Ramos (cell line): Measurements from ENCODE around the gene C5orf46.
"Not testable (repeated sequence)": the region's sequence is repeated elsewhere in the genome, so short reads cannot be mapped to it uniquely, and the experiment has no call there.

Experiments
- in situ Hi-C: fragments of 300-500 bp; cut with MboI; formaldehyde crosslinking; loops from one replicate; pipeline ENCODE4 v1.14.3; 2022; ENCODE audit warnings: low sequenced_read_pairs; ENCODE audit not compliant: unreplicated experiment

The C5orf46 gene

GRCh38 chr5:147898875-147899401 is 7.4 kb downstream of the C5orf46 start:
- in situ Hi-C loops, result no loop called here

DNA sequence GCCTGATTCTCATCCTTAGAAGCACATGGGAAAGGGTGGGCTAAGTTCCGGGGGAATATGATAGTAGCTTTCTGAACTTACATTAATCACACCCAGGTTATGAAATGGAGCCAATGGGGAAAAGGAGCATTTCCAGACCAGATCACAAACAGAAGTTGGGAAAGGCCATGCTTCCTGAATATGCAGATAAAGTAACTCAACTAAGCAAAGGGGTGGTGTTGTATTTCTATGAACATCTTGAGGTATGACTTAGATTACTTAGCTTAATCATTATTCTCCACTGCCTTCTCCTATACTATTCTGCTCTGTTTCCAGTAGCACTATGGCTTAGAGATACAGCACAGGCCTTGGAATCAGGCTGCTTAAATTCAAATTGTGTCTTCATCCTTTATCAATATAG is 10.5 kb downstream of the C5orf46 start:
- in situ Hi-C loops, result no loop called here

GRCh38 chr5:147893820-147894219 is 12.5 kb downstream of the C5orf46 start:
- in situ Hi-C loops, result no loop called here

- in situ Hi-C loops, result no loop called here
Observed at GRCh38 chr5:147892696-147893296, 13.5 kb downstream of the C5orf46 start.

- in situ Hi-C loops, result no loop called here
Observed at GRCh38 chr5:147887930-147888329, 18.4 kb downstream of the C5orf46 start.

DNA sequence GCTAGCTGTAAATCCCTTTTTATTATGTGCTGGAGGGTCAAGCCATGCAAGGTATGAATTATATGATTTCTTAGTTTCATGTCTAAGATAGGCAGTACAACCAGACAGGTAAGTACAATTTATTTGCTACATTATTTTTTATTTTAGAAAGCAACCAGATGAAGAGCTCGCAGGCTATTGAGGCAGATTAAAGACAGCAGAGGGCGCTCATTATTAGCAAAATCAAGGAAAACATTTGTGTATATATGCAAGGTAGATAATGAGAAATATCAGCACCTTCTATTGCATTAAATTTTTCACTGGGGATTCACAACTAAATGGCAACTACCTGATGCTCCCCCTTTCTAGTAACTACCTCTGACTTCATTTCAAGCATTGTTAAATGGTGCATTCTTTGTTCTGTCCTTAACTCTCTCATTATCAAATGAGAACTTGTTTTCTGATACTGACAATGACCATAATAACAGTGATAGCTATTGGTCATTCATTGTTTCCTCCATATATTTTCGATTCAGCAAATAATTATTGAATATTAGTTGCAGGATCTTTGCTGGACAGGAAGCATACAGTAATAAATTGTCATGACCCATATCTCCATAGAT is 19.2 kb downstream of the C5orf46 start:
- in situ Hi-C loops, result no loop called here

- in situ Hi-C loops, result no loop called here
Observed at GRCh38 chr5:147882586-147883313, 23.6 kb downstream of the C5orf46 start.

- in situ Hi-C loops, result no loop called here
Observed at GRCh38 chr5:147880487-147880886, 25.9 kb downstream of the C5orf46 start.

GRCh38 chr5:147879784-147880183 is 26.6 kb downstream of the C5orf46 start:
- in situ Hi-C loops, result no loop called here

- in situ Hi-C loops, result no loop called here
Observed at GRCh38 chr5:147878066-147878759, 28.1 kb downstream of the C5orf46 start, which contains the start of gene SCGB3A2. SCGB3A2 (plus strand) TSS chr5:147878711; CDS start chr5:147878804, 93 bp downstream.

DNA sequence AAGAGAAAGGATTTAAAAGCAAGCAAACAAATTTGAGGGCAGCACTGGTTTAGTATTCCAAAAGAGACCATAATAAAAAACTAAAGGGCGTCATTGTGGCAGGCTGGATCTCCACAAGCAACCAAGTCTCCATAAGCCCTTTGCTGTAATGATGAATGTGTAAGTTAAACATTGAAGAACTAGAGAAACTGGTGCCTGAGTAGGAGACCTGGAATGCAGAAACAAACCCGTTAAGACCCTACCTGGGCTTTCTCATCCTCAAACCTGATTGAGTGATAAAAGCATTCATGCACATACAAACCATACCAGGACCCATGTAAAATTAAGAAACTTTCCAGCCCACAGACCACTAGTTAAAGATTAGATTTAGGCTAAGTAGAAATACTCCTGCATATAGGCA is 29.7 kb downstream of the C5orf46 start:
- in situ Hi-C loops, result no loop called here

- in situ Hi-C loops, result no loop called here
Observed at GRCh38 chr5:147876141-147876540, 30.2 kb downstream of the C5orf46 start.

GRCh38 chr5:147874910-147875367 is 31.4 kb downstream of the C5orf46 start:
- in situ Hi-C loops, result no loop called here

DNA sequence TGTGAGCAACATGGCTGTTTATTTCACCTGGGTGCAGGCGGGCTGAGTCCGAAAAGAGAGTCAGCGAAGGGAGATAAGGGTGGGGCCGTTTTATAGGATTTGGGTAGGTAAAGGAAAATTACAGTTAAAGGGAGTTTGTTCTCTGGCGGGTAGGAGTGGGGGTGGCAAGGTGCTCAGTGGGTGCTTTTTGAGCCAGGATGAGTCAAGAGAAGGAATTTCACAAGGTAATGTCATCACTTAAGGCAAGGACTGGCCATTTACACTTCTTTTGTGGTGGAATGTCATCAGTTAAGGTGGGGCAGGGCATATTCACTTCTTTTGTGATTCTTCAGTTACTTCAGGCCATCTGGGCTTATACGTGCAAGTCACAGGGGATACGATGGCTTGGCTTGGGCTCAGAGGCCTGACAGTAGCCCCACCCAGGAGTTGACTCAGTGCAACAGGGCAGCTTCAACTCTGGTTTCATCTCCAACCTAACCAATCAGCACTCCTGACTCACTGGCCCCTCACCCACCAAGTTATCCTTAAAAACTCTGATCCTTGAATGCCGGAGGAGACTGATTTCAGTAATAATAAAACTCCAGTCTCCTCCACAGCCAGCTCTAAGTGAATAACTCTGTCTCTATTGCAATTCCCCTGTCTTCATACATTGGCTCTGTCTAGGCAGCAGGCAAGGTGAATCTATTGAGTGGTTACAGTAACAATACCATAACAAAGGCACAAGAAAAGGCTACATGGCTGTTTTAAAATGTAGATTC is 32.0 kb downstream of the C5orf46 start:
- in situ Hi-C loops, result not testable (repeated sequence)

DNA sequence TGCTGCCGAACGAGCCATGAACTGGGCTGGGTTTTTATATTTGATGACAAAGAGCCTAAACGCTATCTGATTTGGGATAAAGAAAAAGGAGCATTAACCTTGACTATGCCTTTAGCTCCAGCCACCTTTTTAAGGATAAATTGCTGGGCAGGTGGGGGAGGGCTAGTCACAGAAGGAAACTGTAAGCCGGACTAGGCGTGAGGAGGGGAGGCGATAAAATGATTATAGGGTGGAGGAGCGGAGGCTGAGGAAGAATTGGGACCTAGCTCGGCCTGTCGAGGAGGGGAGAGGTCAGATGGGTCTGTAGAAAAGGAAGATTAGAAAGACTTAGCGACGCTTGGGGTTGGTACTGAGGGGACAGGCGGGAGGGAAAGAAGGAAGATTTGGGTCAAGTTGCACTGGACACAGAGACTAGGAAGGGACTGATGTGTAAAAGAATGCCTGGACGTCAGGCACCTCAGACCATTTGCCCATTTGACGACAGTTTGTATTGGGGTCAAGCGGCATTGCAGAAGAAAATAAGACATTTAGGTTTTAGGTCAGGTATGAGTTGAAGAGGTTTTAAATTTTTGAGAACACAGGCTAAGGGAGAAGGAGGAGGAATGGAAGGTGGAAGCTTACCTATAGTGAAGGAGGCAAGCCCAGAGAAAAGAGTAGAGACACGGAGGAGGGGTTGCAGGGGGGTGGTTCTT is 33.4 kb downstream of the C5orf46 start:
- in situ Hi-C loops, result not testable (repeated sequence)

DNA sequence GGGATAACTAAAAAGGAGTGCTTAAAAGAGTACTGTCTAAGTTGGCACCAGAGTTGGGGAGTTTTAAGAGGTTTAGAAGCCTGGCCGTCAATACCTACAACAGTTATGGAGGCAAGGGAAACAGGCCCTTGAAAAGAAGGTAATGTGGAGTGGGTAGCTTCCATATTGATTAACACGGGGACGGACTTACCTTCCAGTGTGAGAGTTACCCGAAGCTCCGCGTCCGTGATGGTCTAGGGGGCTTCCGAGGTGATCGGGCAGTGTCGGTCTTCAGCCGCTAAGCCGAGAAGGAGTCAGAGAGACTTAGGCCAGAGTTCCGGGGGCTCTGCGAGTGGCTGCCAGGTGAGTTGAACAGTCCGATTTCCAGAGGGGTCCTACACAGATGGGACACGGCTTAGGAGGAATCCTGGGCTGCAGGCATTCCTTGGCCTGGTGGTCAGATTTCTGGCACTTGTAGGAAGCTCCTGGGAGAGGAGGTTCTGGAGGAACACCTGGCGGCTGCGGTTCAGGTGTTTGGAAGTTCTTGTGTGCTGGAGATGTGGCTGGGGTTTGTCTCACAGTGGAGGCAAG is 34.3 kb downstream of the C5orf46 start:
- in situ Hi-C loops, result not testable (repeated sequence)

DNA sequence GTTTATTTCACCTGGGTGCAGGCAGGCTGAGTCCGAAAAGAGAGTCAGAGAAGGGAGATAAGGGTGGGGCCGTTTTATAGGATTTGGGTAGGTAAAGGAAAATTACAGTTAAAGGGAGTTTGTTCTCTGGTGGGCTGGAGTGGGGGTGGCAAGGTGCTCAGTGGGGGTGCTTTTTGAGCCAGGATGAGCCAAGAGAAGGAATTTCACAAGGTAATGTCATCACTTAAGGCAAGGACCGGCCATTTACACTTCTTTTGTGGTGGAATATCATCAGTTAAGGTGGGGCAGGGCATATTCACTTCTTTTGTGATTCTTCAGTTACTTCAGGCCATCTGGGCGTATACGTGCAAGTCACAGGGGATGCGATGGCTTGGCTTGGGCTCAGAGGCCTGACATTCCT is 36.4 kb downstream of the C5orf46 start:
- in situ Hi-C loops, result not testable (repeated sequence)

DNA sequence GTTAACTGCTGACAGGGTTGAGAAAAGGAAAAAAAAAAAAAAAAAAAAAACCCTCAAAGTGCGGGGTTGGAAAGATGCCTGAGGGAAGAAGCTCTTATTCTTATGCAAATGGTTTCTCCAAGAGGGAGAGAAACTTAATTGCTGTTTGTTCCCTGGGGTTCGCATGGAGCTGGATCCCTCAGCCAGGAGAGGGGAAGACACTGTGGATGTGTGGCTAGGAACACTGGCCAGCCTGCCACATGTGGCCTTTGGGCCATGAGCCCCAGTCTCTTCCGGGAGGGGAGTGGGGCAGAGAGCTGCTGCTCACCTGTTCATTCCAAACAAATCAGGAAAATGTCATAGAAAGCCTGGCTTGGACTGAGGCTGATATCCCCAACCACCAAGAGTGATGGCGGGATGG is 37.2 kb downstream of the C5orf46 start:
- in situ Hi-C loops, result no loop called here
